T-helper 2 cell treated with Interferon-gamma antibody and Interleukin-4, amounts not matched to agents 100 ng/mL and 5 ng/mL, for 36 hours (primary cell): ENCODE measurements around the gene TAPBP. TPM values are rescaled to one million over a fixed set of nuclear protein-coding genes. Genes with fewer than 3 reads are reported as not detected.

Experiments
- intact Hi-C: fragments of 100-400 bp; cut with micrococcal nuclease; formaldehyde crosslinking; loops from one replicate; pipeline ENCODE4 v1.15.1; 2023
- total RNA-seq: library from RNA; stranded (reverse); gene quantifications from 2 replicates; pipeline ENCODE4 v1.2.3, GENCODE V29; 2022

TAPBP gene
- total RNA-seq, 1 donor from 2014 or later = 277 TPM

DNA sequence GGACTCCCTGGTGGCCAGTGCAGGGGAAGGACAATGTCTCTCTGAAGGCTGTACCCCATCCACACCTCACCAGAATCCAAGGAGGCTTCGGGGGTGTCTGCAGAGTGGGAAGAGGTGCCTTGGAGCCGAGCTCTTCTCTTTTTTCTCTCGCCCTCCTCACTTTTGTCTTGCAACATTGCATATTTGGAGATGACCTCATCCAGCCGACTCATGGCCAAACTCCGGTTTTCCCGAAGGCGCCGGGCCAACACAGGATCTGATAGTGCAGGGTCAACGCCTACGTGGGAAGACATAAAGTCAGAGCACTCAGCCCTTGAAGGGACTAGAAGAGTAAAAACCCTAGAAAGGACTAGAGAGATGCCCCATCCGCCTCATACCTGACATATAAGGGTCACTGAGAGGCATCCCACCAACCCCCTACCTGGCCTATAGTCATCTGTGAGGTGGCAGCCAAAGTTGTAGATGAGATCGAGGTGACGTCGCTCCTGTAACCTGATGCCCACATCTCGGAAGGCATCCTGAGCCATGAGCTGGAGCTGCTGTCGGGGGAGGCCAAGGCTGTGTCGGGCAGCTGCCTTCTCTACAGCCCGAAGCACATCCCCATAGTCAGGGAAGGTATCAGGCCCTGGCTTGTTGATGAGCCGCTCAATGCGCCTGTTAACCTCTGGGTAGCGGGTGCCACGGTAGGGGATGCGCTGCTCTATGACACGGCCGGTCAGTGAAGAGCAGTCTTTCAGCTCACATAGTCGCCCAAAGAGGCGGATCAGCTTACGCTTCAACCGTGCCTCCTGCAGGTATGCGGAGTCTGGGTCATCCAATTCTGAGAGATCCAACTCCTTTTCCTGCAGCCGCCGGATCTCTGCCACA, 6.7 kb upstream of the TAPBP start:
- intact Hi-C loops = no loop called here

- intact Hi-C loops = loop anchor here (10.0 kb wide), 2 partner anchors 255 to 465 kb away; partner anchors contain the start of genes PSMB9 and TAP1
These were observed 6.0 kb upstream of the TAPBP start for GRCh38 chr6:33319939-33320314.

- intact Hi-C loops = loop anchor here (10.0 kb wide), 2 partner anchors 256 to 464 kb away; partner anchors contain the start of genes PSMB9 and TAP1
These were observed 4.7 kb upstream of the TAPBP start for GRCh38 chr6:33318426-33319073.

DNA sequence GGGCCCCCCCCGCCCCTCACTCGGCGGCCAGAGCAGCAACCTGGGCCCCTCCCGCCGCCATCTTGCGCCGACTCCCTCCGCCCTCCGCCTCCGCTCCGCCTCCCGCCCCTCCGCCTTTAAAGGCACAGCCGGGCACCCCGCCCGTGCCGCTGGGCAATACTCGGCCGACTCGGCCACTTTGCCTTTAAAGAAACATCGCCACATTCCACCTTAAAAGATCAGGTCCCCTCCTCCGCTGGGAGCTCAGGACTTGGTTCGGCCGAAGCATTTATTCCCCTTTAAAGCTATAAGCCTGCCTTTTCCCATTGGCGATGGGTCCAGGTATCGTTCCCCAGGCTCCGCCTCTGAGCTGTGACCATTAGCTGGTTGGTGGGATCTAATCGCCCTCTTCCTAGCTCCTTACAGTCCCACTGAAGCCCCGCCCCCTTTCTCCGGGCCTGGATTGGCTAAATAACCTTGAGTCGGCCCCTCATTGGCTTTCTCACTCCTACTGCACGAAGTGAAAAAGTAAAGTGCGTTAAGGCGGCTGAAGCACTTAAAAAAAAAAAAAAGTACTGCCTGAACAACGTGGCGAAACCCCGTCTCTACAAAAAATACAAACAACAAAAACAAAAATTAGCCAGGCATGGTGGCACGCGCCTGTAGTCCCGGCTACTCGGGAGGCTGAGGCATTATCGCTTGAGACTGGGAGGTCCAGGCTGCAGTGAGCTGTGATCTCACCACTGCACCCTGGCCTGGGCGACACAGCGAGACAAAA, 4.0 kb upstream of the TAPBP start, which contains the start of gene ZBTB22:
Gene ZBTB22, minus strand, starts transcription at position 76 of the 757 bp plus-strand sequence. CDS start 828 bp downstream, outside the sequence.
- intact Hi-C loops = loop anchor here (1.0 to 10.0 kb wide), 6 partner anchors 27 to 463 kb away; partner anchors contain the start of genes CUTA, KIFC1, PSMB9 and TAP1

- intact Hi-C loops = loop anchor here (1.0 to 10.0 kb wide), 6 partner anchors 28 to 463 kb away; partner anchors contain the start of genes CUTA, KIFC1, PSMB9 and TAP1
These were observed 3.5 kb upstream of the TAPBP start for GRCh38 chr6:33317419-33317668.

DNA sequence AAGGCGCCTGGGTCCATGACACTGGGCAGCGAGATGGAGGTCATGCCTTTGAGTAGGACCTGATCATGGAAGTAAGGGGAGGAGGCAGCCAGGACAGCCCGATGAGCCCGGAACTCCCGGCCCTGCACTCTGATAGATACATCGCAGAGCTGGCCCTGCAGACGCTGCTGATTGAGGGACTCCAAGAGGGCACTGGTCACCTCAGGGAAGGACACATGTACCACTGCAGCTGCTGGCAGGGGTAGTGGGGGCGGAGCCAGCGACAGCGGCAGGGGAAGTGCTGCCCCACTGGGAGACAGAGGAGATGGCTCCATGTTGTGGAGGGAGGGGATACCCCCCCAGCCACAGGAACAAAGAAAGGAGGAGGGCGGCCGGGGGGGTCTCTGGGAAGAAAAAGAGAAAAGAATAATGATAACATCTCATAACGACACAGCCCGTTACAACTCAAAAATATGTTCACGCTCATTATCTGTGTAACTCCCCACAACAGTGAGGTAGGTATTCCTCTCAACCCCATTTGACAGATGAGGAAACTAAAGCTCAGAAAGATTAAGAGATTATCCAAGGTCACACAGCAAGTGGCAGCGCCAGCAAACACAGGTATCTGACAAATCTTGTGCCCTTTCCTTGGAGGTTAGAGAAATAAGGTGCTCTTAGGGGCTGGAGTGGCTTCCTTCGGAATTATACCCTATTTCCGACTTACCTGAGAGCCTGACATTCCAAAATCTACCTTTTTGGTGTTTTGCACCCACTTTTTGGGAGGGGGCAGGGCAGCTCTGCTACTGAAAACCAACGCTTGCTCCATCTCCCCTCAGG, 2.9 kb upstream of the TAPBP start:
- intact Hi-C loops = loop anchor here (1.0 to 10.0 kb wide), 6 partner anchors 28 to 462 kb away; partner anchors contain the start of genes CUTA, KIFC1, PSMB9 and TAP1

DNA sequence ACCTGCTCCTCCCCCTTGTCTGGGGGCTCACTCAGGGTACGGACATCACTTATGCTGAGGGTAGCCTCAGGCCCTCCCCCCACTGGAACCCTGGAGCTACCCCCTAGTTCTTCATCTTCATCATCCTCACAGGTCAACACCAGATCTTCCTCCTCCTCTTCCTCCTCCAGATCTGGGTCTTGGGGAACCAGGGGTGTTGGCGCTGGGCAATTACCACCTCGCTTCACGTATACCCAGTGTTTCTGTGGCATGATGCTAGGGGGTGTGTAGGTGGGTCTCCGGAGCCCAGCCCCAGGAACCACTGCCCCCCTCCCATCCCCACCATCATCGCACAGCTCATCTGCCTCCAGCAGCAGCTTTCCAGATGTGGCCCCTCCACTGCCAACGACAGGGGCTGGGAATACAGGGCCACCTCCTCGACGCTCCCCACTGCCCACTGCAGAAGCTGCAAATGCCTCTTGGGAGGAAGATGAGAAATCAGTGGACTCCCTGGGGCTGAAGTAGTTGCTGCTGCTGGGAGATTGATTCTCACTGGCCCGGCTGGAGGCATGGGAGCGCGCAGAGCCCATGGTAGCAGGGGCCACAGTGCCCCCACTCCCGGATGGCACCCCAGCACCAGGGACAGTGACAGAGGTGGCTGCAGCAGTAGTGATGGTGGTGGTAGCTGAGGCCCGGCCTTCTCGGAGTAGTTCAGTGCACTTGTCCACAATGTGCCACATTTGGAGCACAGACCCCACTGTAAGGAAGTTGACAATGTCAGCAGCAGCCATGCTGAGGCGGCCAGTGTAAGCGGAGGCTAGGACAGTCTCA, 2.1 kb upstream of the TAPBP start:
- intact Hi-C loops = loop anchor here (10.0 kb wide), 2 partner anchors 259 to 461 kb away; partner anchors contain the start of genes PSMB9 and TAP1

DNA sequence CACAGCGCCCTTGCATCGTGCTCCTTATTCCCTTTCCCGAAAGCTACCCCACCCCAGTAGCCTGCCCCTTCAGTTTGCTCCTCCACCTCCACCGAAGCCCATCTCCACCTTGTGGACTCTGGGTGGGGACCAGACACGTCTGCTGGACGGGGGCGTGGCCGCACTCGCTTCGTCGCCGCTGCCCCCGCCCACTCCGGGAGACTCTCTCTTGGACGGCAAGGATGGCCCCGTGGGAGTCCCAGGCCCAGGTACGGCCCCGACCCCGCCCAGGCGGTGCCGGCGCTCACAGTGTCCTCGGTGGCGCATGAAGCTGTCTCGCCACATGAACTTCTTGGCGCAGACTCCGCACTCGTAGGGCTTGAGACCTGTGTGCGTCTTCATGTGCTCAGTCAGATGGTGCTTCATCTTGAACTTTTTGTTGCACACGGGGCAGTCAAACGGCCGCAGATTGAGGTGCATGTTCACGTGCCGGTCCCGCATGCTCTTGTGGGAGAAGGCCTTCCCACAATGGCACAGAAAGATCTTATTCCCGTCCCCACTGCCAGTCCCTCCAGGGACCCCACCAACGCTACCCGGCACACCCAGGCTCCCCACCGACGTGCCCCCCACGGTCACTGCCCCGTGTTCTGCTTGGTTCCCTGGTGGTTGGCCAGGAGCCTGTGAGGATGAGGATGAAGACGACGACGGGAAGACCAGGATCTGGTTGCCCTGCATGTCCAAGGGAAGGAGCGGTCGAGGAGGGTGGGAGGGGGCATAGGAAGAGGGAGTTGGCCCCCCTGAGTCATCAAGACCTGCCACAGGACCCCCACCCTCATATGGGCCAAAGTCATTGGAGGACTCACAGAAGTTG, 1.3 kb upstream of the TAPBP start:
- intact Hi-C loops = loop anchor here (1.0 to 10.0 kb wide), 6 partner anchors 8 to 460 kb away; partner anchors contain the start of genes HSD17B8, PSMB9, RXRB and SLC39A7

DNA sequence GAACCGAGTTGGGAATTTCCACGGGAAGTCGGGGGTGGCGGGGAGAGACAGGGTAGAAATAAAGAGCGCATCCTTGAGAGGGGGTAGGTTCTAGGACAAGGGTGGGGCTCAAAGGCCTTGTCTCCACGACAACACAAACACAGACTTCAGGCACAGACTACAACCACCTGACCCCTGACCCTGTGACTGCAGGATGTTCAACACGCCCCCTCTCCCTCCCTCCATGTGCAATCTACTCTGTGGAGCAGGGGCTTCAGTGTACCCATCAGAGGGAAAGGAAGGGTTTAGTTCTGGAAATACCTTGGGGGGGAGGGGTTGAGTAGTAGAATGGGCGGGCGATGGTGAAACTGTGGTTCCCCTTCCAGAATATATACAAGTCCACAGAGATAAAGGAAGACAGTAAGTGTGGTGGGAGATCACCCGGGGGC, 651 bp upstream of the TAPBP start:
- intact Hi-C loops = loop anchor here (1.0 to 10.0 kb wide), 6 partner anchors 9 to 460 kb away; partner anchors contain the start of genes HSD17B8, PSMB9, RXRB and SLC39A7

DNA sequence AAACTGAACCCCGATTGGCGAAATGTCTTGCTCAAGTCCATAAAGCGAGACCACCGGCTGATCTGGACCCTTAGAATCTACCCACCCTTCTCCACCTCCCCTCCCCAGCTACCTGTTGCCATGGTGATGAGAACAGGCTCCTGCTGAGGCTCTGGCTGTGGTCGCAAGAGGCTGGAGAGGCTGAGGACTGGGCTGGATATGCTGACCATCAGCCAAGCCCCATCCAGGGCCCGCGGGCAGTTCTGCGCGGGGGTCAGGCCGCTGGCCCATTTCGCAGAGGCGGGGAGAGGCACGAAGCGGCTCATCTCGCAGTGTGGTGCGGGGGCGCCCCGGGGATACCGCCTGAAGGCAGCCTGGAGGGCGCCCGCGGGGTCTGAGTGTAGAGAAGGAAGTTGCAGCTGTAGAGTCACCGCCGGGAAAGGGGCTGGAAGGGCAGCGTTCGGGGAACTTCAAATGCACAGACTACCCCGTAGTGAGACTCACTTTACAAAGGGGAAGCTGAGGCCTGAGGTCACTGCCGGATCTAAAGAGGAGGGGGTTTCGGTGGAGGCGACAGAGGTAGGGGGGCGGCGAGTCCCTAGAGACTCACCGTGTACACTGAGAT, 671 bp downstream of the TAPBP start:
- intact Hi-C loops = loop anchor here (5.0 to 10.0 kb wide), 4 partner anchors 111 to 458 kb away; partner anchors contain the start of genes HSD17B8, PSMB9, RXRB and SLC39A7

- intact Hi-C loops = loop anchor here (5.0 to 10.0 kb wide), 4 partner anchors 110 to 458 kb away; partner anchors contain the start of genes HSD17B8, PSMB9, RXRB and SLC39A7
These were observed 1.3 kb downstream of the TAPBP start for GRCh38 chr6:33312361-33313104.

DNA sequence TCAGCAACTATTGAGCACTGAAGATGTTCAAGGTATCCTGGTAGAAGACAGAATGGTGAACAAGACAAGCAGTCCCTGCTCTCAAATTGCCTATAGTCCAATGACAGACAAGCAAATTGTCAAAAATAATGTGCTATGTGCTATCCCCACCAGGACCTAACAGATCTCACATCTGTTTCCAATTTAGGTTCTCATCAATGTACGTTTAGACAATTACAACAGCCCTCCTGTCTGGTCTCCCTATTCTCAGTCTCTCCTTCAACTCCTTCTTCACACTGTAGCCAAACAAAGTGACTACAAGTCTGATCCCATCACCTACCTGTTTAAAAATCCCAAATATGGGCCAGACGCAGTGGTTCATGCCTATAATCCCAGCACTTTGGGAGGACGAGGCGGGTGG, 7.5 kb downstream of the TAPBP start:
- intact Hi-C loops = no loop called here

DNA sequence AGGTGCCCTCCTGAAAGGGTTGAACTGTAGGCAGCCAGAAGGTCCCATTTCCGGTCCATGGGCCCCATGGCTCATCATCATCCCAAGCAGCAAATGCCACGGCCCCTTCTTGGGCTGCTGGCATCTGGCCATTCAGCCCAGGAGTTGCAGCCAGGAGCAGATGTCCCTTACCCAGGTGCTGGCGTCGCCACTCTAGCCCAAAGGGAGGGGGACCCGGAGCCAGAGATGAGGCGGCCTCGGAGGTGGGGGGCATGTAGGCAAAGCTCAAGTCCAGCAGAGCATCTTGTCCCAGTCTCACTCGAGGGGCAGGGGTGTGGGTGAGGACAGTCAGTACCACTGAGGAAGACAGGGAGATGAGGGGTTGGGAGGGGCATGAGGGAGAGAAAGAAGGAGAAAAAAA, 8.8 kb downstream of the TAPBP start:
- intact Hi-C loops = no loop called here

DNA sequence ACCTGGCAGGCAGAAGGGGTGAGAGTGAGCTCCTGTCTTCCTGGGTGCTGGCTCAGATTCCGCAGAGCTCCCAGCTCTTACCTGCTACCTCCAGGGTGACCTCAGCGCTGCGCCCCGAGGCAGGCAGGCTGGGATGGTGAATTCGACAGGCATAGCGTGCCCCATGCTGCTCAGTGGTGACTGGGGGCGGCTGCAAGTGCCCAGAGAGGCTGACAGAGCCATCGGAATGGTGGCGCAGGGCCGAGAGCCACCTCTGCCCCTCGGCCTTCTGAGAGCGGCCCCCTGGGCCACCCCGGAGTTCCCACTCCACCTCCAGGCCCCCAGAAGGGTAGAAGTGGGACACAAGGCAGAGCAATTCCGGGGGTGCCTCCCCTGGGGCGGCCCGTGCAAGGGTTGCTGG, 9.7 kb downstream of the TAPBP start:
- intact Hi-C loops = no loop called here

- intact Hi-C loops = no loop called here
These were observed 12.0 kb downstream of the TAPBP start for GRCh38 chr6:33301877-33302276.

DNA sequence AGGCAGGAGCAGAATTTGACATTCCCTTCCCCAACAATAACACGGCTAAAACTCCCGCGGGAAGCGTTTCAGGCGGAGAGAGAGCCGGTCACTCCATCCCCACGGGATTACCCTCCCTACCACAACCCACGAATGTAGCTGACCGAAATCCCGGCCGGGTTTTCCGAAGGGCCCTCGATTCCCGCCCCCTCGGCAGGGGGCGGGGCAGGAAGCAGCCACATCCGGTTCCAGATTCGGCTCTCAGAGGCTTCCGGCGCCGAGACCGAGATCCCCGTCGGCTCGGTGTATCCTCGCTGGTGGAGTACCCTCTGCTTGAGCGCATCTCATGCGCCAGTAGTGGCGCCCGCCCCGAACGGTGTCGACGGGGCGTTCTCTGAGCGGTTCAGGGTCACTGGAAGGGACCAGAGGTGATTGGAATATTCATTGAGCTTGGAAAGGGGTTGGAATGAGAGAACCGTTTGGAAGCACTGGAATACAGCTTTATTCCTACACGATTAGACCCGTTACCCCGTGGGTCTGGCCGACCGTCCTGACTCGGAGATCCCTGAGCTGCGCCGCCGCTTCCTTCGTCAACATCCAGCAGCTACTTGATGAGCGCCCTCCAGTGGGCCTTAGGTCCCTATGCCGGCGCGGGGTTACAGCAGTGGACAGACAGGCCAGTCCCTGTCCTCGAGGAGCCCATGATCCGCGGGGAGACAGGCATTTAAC, 14.5 kb downstream of the TAPBP start:
- intact Hi-C loops = loop anchor here (1.0 kb wide), 5 partner anchors 10 to 45 kb away; partner anchors contain the start of genes B3GALT4, PFDN6, TAPBP and VPS52
